Tibial artery (tissue), 4 donors: ENCODE data around the gene MEIS2.
A peak's percentile ranks its signal among the peaks of the same experiment; 100 is the strongest.

Source experiments
- DNase-seq, 2 donors: peaks; one replicate each; pipeline ENCODE4 v3.0.0-alpha.2; 2019
- H3K27ac ChIP-seq, 2 donors: fragments of 200-600 bp; sonication (generic) in 1 of 2; 1 replicate in 1 of 2; 2 replicates in 1 of 2; pipeline ENCODE4 v1.5.1; 2018 to 2019; ENCODE audit warnings: mild to moderate bottlenecking in 1 of 2
- H3K27me3 ChIP-seq, 2 donors: fragments of 200-600 bp; sonication (generic) in 1 of 2; one replicate each; pipeline versions ENCODE4 v1.5.1 to v1.6.0; 2016 to 2019
- H3K36me3 ChIP-seq, 3 donors: fragments of 200-600 bp; sonication (generic) in 2 of 3; one replicate each; pipeline ENCODE4 v1.5.1; 2016 to 2019; ENCODE audit warnings: mild to moderate bottlenecking in 2 of 3
- H3K4me1 ChIP-seq, 4 donors: fragments of 200-600 bp; sonication (generic) in 2 of 4; 1 replicate in 3 of 4; 2 replicates in 1 of 4; pipeline ENCODE4 v1.5.1; 2016 to 2019
- H3K4me3 ChIP-seq, 2 donors: fragments of 200-600 bp; sonication (generic) in 1 of 2; 1 replicate in 1 of 2; 2 replicates in 1 of 2; pipeline ENCODE4 v1.5.1; 2018 to 2019; ENCODE audit warnings: mild to moderate bottlenecking in 2 of 2
- H3K9me3 ChIP-seq, 3 donors: fragments of 200-600 bp; sonication (generic) in 1 of 3; one replicate each; pipeline ENCODE4 v1.5.1; 2016 to 2019
- CTCF ChIP-seq, 2 experiments: fragments of 200-600 bp in 1 of 2; fragments of 450-650 bp in 1 of 2; IDR thresholded peaks; one replicate each; pipeline ENCODE4 v1.5.1; 2017 to 2019; ENCODE audit warnings: antibody characterized with exemption in 2 of 2, mild to moderate bottlenecking in 1 of 2, moderate library complexity in 1 of 2
- intact Hi-C: fragments of 100-400 bp; cut with DNase I; formaldehyde crosslinking; loops from one replicate; pipeline ENCODE4 v1.15.0; 2023; ENCODE audit warnings: low total_unique reads

MEIS2 gene

GRCh38 chr15:37031198-37031597 lies 69.2 kb downstream of the MEIS2 start:
- Histone ChIP-seq H3K9me3 (no peaks in the 10 kb centered on the region), H3K4me1 (no peaks in the 10 kb centered on the region), H3K4me3 (no peak overlapping the region), H3K27ac (no peak overlapping the region), H3K36me3 (peaks cover 0 to 19% (median 0%) of the 10 kb centered on the region in 3 donors), H3K27me3 (no peaks in the 10 kb centered on the region)
- no peak for TF ChIP-seq CTCF (IDR thresholded peaks at IDR 0.05)
- intact Hi-C loops = no loop called here
- DNase-seq = no peak

GRCh38 chr15:37028625-37029296 lies 71.6 kb downstream of the MEIS2 start:
- Histone ChIP-seq H3K4me3 (no peak overlapping the region), H3K36me3 (no peaks in the 10 kb centered on the region), H3K9me3 (no peaks in the 10 kb centered on the region), H3K4me1 (no peaks in the 10 kb centered on the region), H3K27me3 (no peaks in the 10 kb centered on the region), H3K27ac (no peak overlapping the region)
- intact Hi-C loops = no loop called here
- no peak for TF ChIP-seq CTCF (IDR thresholded peaks at IDR 0.05)
- DNase-seq = no peak

GRCh38 chr15:37020852-37021251 lies 79.5 kb downstream of the MEIS2 start:
- Histone ChIP-seq H3K4me3 (no peak overlapping the region), H3K27ac (peak overlapping the region in 1 of 2 donors; percentile 48), H3K4me1 (peaks cover 0 to 18% (median 7%) of the 10 kb centered on the region in 4 donors), H3K27me3 (no peaks in the 10 kb centered on the region), H3K36me3 (no peaks in the 10 kb centered on the region), H3K9me3 (no peaks in the 10 kb centered on the region)
- intact Hi-C loops = no loop called here
- no peak for TF ChIP-seq CTCF (IDR thresholded peaks at IDR 0.05)
- DNase-seq = no peak

- intact Hi-C loops = no loop called here
- no peaks in the 10 kb centered on the region for H3K27me3 ChIP-seq
- TF ChIP-seq CTCF (IDR thresholded peaks at IDR 0.05) = no peak
- peak overlapping the region; percentile 2 to 7 for H3K4me3 ChIP-seq
- no peaks in the 10 kb centered on the region for H3K36me3 ChIP-seq
- H3K9me3 ChIP-seq = no peaks in the 10 kb centered on the region
- peaks cover 0 to 26% (median 10%) of the 10 kb centered on the region in 4 donors for H3K4me1 ChIP-seq
- DNase-seq = no peak
- H3K27ac ChIP-seq = peak overlapping the region; percentile 34 to 48
Observed at GRCh38 chr15:37019479-37020433, 80.6 kb downstream of the MEIS2 start.

- Histone ChIP-seq H3K9me3 (no peaks in the 10 kb centered on the region), H3K36me3 (no peaks in the 10 kb centered on the region), H3K4me1 (peaks cover 0 to 26% (median 10%) of the 10 kb centered on the region in 4 donors), H3K4me3 (no peak overlapping the region), H3K27ac (peak overlapping the region in 1 of 2 donors; percentile 67), H3K27me3 (no peaks in the 10 kb centered on the region)
- intact Hi-C loops = no loop called here
- no peak for DNase-seq
- TF ChIP-seq CTCF (IDR thresholded peaks at IDR 0.05) = no peak
Observed at GRCh38 chr15:37017031-37017625, 83.2 kb downstream of the MEIS2 start.
